OCI-LY7 (cell line): ENCODE results near the gene ABCC4.

Source experiments
- EZH2phosphoT487 ChIP-seq: fragments of 200-600 bp; sonication (generic); IDR thresholded peaks from 2 replicates; pipeline ENCODE4 v1.6.1; 2018; ENCODE audit warnings: low read depth, borderline replicate concordance, mild to moderate bottlenecking, mixed run types, antibody characterized with exemption, low read length, moderate library complexity, mixed read lengths
- TF ChIP-seq, protein P1 (sequence below): fragments of 200-600 bp; sonication (generic); conservative IDR thresholded peaks from 2 replicates; pipeline ENCODE4 v1.5.1; 2014; ENCODE audit warnings: mild to moderate bottlenecking, antibody characterized with exemption, low read length, moderate library complexity, mixed read lengths

- TF ChIP-seq, protein P1, sequence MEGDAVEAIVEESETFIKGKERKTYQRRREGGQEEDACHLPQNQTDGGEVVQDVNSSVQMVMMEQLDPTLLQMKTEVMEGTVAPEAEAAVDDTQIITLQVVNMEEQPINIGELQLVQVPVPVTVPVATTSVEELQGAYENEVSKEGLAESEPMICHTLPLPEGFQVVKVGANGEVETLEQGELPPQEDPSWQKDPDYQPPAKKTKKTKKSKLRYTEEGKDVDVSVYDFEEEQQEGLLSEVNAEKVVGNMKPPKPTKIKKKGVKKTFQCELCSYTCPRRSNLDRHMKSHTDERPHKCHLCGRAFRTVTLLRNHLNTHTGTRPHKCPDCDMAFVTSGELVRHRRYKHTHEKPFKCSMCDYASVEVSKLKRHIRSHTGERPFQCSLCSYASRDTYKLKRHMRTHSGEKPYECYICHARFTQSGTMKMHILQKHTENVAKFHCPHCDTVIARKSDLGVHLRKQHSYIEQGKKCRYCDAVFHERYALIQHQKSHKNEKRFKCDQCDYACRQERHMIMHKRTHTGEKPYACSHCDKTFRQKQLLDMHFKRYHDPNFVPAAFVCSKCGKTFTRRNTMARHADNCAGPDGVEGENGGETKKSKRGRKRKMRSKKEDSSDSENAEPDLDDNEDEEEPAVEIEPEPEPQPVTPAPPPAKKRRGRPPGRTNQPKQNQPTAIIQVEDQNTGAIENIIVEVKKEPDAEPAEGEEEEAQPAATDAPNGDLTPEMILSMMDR = no peak
- TF ChIP-seq EZH2phosphoT487 = no peak
These were observed 177.5 kb downstream of the ABCC4 start for GRCh38 chr13:95123726-95124125.
